Keratinocyte (primary cell): ENCODE measurements around the gene SLC39A1. TPM values are rescaled to one million over a fixed set of nuclear protein-coding genes. Genes with fewer than 3 reads are reported as not detected.

Source experiments
- DNase-seq: peaks from one replicate; pipeline ENCODE4 v3.0.0-alpha.2; 2011; ENCODE audit warnings: low read depth, missing footprints, low spot score
- FAIRE-seq: peaks from 2 replicates; lab custom pipeline; 2011; peaks lifted over from hg19 to GRCh38; lab: Jason Lieb, UNC
- H2AFZ ChIP-seq: 2 replicates; pipeline ENCODE4 v1.6.0; 2012; ENCODE audit warnings: low read length, control low read depth, inconsistent platforms; ENCODE audit not compliant: control insufficient read depth
- H3K27ac ChIP-seq: 2 replicates; pipeline ENCODE4 v1.5.1; 2011; ENCODE audit warnings: low read length; ENCODE audit not compliant: control insufficient read depth, insufficient read depth
- H3K27me3 ChIP-seq: 3 replicates; pipeline ENCODE4 v1.6.0; 2011; ENCODE audit warnings: low read length; ENCODE audit not compliant: control insufficient read depth, insufficient read depth; ENCODE audit errors: extremely low read depth
- H3K36me3 ChIP-seq, 2 experiments: 2 replicates in 1 of 2; 3 replicates in 1 of 2; pipeline ENCODE4 v1.5.1; 2011; ENCODE audit warnings: low read length in 2 of 2, mild to moderate bottlenecking in 1 of 2; ENCODE audit not compliant: control insufficient read depth in 2 of 2, insufficient read depth in 2 of 2; ENCODE audit errors: extremely low read depth in 1 of 2
- H3K4me1 ChIP-seq: 3 replicates; pipeline ENCODE4 v1.5.1; 2011; ENCODE audit warnings: low read length; ENCODE audit not compliant: control insufficient read depth, insufficient read depth; ENCODE audit errors: extremely low read depth
- H3K4me2 ChIP-seq: 3 replicates; pipeline ENCODE4 v1.6.0; 2011; ENCODE audit warnings: low read depth, low read length; ENCODE audit not compliant: control insufficient read depth, insufficient read depth; ENCODE audit errors: extremely low read depth
- H3K4me3 ChIP-seq, 3 experiments: fragments of 200-600 bp in 1 of 3; sonication (generic) in 1 of 3; 2 replicates in 2 of 3; 3 replicates in 1 of 3; pipeline ENCODE4 v1.5.1; 2011 to 2016; ENCODE audit warnings: low read length in 3 of 3, mild to moderate bottlenecking in 3 of 3, control low read depth in 2 of 3, inconsistent platforms in 1 of 3, low read depth in 1 of 3, mixed read lengths in 1 of 3, mixed run types in 1 of 3, moderate library complexity in 1 of 3; ENCODE audit not compliant: control insufficient read depth in 2 of 3, insufficient read depth in 2 of 3; ENCODE audit errors: extremely low read depth in 1 of 3
- H3K79me2 ChIP-seq: 2 replicates; pipeline ENCODE4 v1.6.0; 2012; ENCODE audit warnings: low read length; ENCODE audit not compliant: control insufficient read depth, insufficient read depth
- H3K9ac ChIP-seq: 3 replicates; pipeline ENCODE4 v1.6.0; 2011; ENCODE audit warnings: low read length; ENCODE audit not compliant: control insufficient read depth, insufficient read depth; ENCODE audit errors: extremely low read depth
- H3K9me1 ChIP-seq: 3 replicates; pipeline ENCODE4 v1.6.0; 2011; ENCODE audit warnings: low read length; ENCODE audit not compliant: control insufficient read depth, insufficient read depth; ENCODE audit errors: extremely low read depth
- H3K9me3 ChIP-seq: 2 replicates; pipeline ENCODE4 v1.5.1; 2012; ENCODE audit warnings: low read depth, low read length; ENCODE audit not compliant: control insufficient read depth
- H4K20me1 ChIP-seq: 3 replicates; pipeline ENCODE4 v1.6.0; 2011; ENCODE audit warnings: low read length; ENCODE audit not compliant: control insufficient read depth, insufficient read depth; ENCODE audit errors: extremely low read depth
- CTCF ChIP-seq, 3 experiments: IDR thresholded peaks in 1 of 3; conservative IDR thresholded peaks in 1 of 3; optimal IDR thresholded peaks in 1 of 3; 2 replicates in 2 of 3; 3 replicates in 1 of 3; pipeline versions ENCODE3 to v1.5.1; 2011; ENCODE audit warnings: low read length in 3 of 3, mild to moderate bottlenecking in 3 of 3, moderate library complexity in 2 of 3, control low read depth in 1 of 3, inconsistent platforms in 1 of 3; ENCODE audit not compliant: insufficient read depth in 2 of 3; ENCODE audit errors: extremely low read depth in 1 of 3
- EZH2 ChIP-seq: IDR thresholded peaks from one replicate; pipeline ENCODE4 v1.6.1; 2012; ENCODE audit warnings: inconsistent platforms, mild to moderate bottlenecking, low read length, moderate library complexity
- dilution Hi-C: fragments of 300-500 bp; cut with MboI; formaldehyde crosslinking; loops from one replicate; pipeline ENCODE4 v1.7.0; 2020; ENCODE audit warnings: low sequenced_read_pairs; ENCODE audit not compliant: extremely low pct_ligation_motif_present
- polyA plus RNA-seq, 5 experiments: library from polyadenylated mRNA; depleted of rRNA in 3 of 5; stranded (reverse) in 3 of 5; stranded (forward) in 1 of 5; unstranded in 1 of 5; fragments of >200 nt; gene quantifications; 1 replicate in 1 of 5; 2 replicates in 3 of 5; 3 replicates in 1 of 5; pipeline versions ENCODE4 v1.2.1 to v1.2.3, GENCODE V29; 2011 to 2012; ENCODE audit warnings: missing spikeins in 2 of 5, low read depth in 1 of 5, low replicate concordance in 1 of 5

The SLC39A1 gene
- polyA plus RNA-seq, 1 donor (not counting 4 experiments of a cell fraction or from before 2014, with no cell fraction given): 68.4 TPM

- Histone ChIP-seq H3K4me3 (no peak overlapping the region), H3K9me1 (no peaks in the 10 kb centered on the region), H3K9me3 (no peaks in the 10 kb centered on the region), H3K27me3 (no peaks in the 10 kb centered on the region), H3K27ac (no peak overlapping the region), H3K9ac (no peak overlapping the region), H3K4me2 (peak overlapping the region; percentile 92), H3K79me2 (no peaks in the 10 kb centered on the region), H3K4me1 (peaks cover 21% of the 10 kb centered on the region), H2AFZ (no peak overlapping the region), H3K36me3 (peaks cover 0 to 9% of the 10 kb centered on the region in 2 experiments), H4K20me1 (no peaks in the 10 kb centered on the region)
- FAIRE-seq: no peak
- no peak for DNase-seq
- dilution Hi-C loops: no loop called here
- TF ChIP-seq CTCF (optimal IDR thresholded peaks at IDR 0.05 in 1 of 3, IDR thresholded peaks at IDR 0.05 in 1 of 3, conservative IDR thresholded peaks at IDR 0.05 in 1 of 3; ENCODE audit: extremely low read depth in 1 of 3, insufficient read depth in 2 of 3, low read length in 3 of 3) (no peak), EZH2 (no peak)
These were observed 5.6 kb upstream of the SLC39A1 start for GRCh38 chr1:153968972-153969371.

- H3K27me3 ChIP-seq: no peaks in the 10 kb centered on the region
- dilution Hi-C loops: no loop called here
- H3K4me1 ChIP-seq: peaks cover 25% of the 10 kb centered on the region
- DNase-seq (no peak), FAIRE-seq (no peak)
- peak overlapping the region; percentile 83 for H3K9ac ChIP-seq
- TF ChIP-seq CTCF (optimal IDR thresholded peaks at IDR 0.05 in 1 of 3, IDR thresholded peaks at IDR 0.05 in 1 of 3, conservative IDR thresholded peaks at IDR 0.05 in 1 of 3; ENCODE audit: extremely low read depth in 1 of 3, insufficient read depth in 2 of 3, low read length in 3 of 3) (no peak), EZH2 (no peak)
- no peak overlapping the region for H3K27ac ChIP-seq
- no peaks in the 10 kb centered on the region for H3K9me1 ChIP-seq
- H4K20me1 ChIP-seq: no peaks in the 10 kb centered on the region
- peak overlapping the region; percentile 53 to 79 (median 64) for H3K4me3 ChIP-seq
- peaks cover 0 to 4% of the 10 kb centered on the region in 2 experiments for H3K36me3 ChIP-seq
- no peaks in the 10 kb centered on the region for H3K79me2 ChIP-seq
- H3K9me3 ChIP-seq: no peaks in the 10 kb centered on the region
- peak overlapping the region; percentile 78 for H2AFZ ChIP-seq
- H3K4me2 ChIP-seq: peak overlapping the region; percentile 92
These were observed 5.1 kb upstream of the SLC39A1 start for GRCh38 chr1:153968408-153968807.
